ENCODE data around the gene ECHS1. TPM values are rescaled to one million over a fixed set of nuclear protein-coding genes. Genes with fewer than 3 reads are reported as not detected.

ECHS1 gene
- polyA plus RNA-seq, 3 donors, result 34.6 to 102 (median 85.1) TPM

DNA sequence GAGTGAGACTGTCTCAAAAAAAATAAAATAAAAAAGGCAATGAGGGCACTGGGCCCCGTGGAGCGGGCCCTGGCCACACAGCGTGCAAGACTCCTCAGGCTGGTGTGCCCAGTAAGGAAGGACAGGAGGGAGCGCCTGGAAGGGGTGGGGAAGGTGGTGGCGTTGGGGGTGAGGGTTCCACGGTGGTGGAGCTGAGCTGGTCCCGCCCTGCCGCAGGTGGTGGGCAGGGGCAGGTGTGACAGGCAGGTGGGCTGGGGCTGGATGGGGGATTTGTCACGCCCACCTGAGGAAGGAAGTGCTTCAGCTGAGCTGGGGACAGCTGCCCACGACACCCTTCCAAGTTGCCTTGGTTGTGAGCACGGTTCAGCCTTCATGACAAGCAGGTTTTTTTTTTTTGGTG, 26.7 kb downstream of the ECHS1 start:
- no peak for DNase-seq
- Histone ChIP-seq H3K36me3 (replicated peaks in 1 of 2; ENCODE audit: control insufficient read depth in 1 of 2, insufficient read depth in 2 of 2, low read length in 2 of 2) (no peaks in the 10 kb centered on the region), H3K27ac (ENCODE audit: low read depth in 1 of 2, low read length in 2 of 2) (no peak overlapping the region), H3K4me3 (replicated peaks in 1 of 3; ENCODE audit: low read depth in 2 of 3, low read length in 3 of 3) (no peak overlapping the region), H3K9ac (ENCODE audit: insufficient read depth, low read length, poor library complexity, severe bottlenecking) (no peak overlapping the region), H3K27me3 (ENCODE audit: control insufficient read depth in 2 of 2, insufficient read depth in 2 of 2, low read length in 2 of 2) (peaks cover 0 to 22% of the 10 kb centered on the region in 2 donors), H3K79me2 (ENCODE audit: insufficient read depth, low read length) (no peaks in the 10 kb centered on the region), H3K9me3 (replicated peaks in 1 of 2; ENCODE audit: control insufficient read depth in 1 of 2, insufficient read depth in 1 of 2, low read length in 2 of 2) (peaks cover 0 to 3% of the 10 kb centered on the region in 2 donors), H4K20me1 (ENCODE audit: insufficient read depth, low read length) (no peaks in the 10 kb centered on the region), H2AFZ (ENCODE audit: insufficient read depth, low read depth, low read length, poor library complexity, severe bottlenecking) (no peak overlapping the region), H3K4me1 (ENCODE audit: control insufficient read depth in 1 of 2, insufficient read depth in 2 of 2, low read length in 2 of 2) (no peaks in the 10 kb centered on the region), H3K4me2 (replicated peaks; ENCODE audit: extremely low read depth, low read length, poor library complexity, severe bottlenecking) (no peak overlapping the region)
- TF ChIP-seq, protein P1, sequence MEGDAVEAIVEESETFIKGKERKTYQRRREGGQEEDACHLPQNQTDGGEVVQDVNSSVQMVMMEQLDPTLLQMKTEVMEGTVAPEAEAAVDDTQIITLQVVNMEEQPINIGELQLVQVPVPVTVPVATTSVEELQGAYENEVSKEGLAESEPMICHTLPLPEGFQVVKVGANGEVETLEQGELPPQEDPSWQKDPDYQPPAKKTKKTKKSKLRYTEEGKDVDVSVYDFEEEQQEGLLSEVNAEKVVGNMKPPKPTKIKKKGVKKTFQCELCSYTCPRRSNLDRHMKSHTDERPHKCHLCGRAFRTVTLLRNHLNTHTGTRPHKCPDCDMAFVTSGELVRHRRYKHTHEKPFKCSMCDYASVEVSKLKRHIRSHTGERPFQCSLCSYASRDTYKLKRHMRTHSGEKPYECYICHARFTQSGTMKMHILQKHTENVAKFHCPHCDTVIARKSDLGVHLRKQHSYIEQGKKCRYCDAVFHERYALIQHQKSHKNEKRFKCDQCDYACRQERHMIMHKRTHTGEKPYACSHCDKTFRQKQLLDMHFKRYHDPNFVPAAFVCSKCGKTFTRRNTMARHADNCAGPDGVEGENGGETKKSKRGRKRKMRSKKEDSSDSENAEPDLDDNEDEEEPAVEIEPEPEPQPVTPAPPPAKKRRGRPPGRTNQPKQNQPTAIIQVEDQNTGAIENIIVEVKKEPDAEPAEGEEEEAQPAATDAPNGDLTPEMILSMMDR (IDR thresholded peaks at IDR 0.05), result no peak
- Mint-ChIP-seq H3K9me3 (peaks cover 0 to 5% (median 0%) of the 10 kb centered on the region in 7 donors), H3K27me3 (ENCODE audit: low read depth in 3 of 3) (peaks cover 25 to 53% (median 35%) of the 10 kb centered on the region in 3 donors), H3K27ac (no peak overlapping the region), H3K36me3 (no peaks in the 10 kb centered on the region), H3K4me1 (no peaks in the 10 kb centered on the region), H3K4me3 (no peak overlapping the region)
- intact Hi-C loops (cut with micrococcal nuclease), result no loop called here
- 55% methylated on average over 8 of the region's 11 CpGs for WGBS (ENCODE audit: insufficient coverage)

DNA sequence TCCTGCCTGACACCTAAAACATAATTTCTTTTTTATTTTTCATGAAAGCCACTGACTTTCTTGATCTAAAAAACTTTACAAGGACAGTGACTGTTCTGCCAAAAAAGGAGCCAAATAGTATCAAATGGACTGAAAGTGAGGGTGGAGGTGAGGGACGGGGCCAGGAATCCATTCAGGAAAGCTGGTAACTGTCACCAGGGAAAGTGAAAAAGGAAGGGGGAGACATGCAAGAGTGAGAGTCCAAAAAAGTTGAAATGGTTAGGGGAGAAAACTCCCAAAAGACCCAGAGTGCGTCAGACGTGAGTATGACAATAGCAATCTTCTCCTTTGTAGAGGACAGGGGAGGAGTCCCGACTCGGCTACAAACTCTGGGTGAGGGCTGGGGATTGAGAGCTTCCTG, 28.9 kb downstream of the ECHS1 start:
- Mint-ChIP-seq H3K4me1 (no peaks in the 10 kb centered on the region), H3K27me3 (ENCODE audit: low read depth in 3 of 3) (peaks cover 29 to 48% (median 33%) of the 10 kb centered on the region in 3 donors), H3K27ac (no peak overlapping the region), H3K9me3 (peaks cover 0 to 5% (median 2%) of the 10 kb centered on the region in 7 donors), H3K36me3 (no peaks in the 10 kb centered on the region), H3K4me3 (no peak overlapping the region)
- DNase-seq, result no peak
- intact Hi-C loops (cut with micrococcal nuclease), result no loop called here
- no peaks in the 10 kb centered on the region for H3K4me1 ChIP-seq (ENCODE audit: control insufficient read depth in 1 of 2, insufficient read depth in 2 of 2, low read length in 2 of 2)
- H3K9me3 ChIP-seq (replicated peaks in 1 of 2; ENCODE audit: control insufficient read depth in 1 of 2, insufficient read depth in 1 of 2, low read length in 2 of 2), result peaks cover 0 to 3% of the 10 kb centered on the region in 2 donors
- no peaks in the 10 kb centered on the region for H3K79me2 ChIP-seq (ENCODE audit: insufficient read depth, low read length)
- H3K4me3 ChIP-seq (replicated peaks in 1 of 3; ENCODE audit: low read depth in 2 of 3, low read length in 3 of 3), result no peak overlapping the region
- WGBS (ENCODE audit: insufficient coverage), result 82% methylated on average over 4 of the region's 5 CpGs
- H3K4me2 ChIP-seq (replicated peaks; ENCODE audit: extremely low read depth, low read length, poor library complexity, severe bottlenecking), result no peak overlapping the region
- no peak overlapping the region for H3K27ac ChIP-seq (ENCODE audit: low read depth in 1 of 2, low read length in 2 of 2)
- H3K36me3 ChIP-seq (replicated peaks in 1 of 2; ENCODE audit: control insufficient read depth in 1 of 2, insufficient read depth in 2 of 2, low read length in 2 of 2), result no peaks in the 10 kb centered on the region
- no peak overlapping the region for H2AFZ ChIP-seq (ENCODE audit: insufficient read depth, low read depth, low read length, poor library complexity, severe bottlenecking)
- H3K27me3 ChIP-seq (ENCODE audit: control insufficient read depth in 2 of 2, insufficient read depth in 2 of 2, low read length in 2 of 2), result peaks cover 0 to 23% of the 10 kb centered on the region in 2 donors
- H3K9ac ChIP-seq (ENCODE audit: insufficient read depth, low read length, poor library complexity, severe bottlenecking), result no peak overlapping the region
- H4K20me1 ChIP-seq (ENCODE audit: insufficient read depth, low read length), result no peaks in the 10 kb centered on the region
- TF ChIP-seq, protein P1 (IDR thresholded peaks at IDR 0.05), result no peak

Measured in CD14-positive monocyte (primary cell).